GM18951 (cell line): ENCODE results near the gene FYCO1.

Experiments used
- POLR2A ChIP-seq: IDR thresholded peaks from 4 replicates; pipeline ENCODE4 v1.6.1; 2011; ENCODE audit warnings: mild to moderate bottlenecking; ENCODE audit not compliant: insufficient read length, insufficient read depth; ENCODE audit errors: extremely low read depth
- in situ Hi-C: fragments of 300-500 bp; cut with MboI; formaldehyde crosslinking; loops from one replicate; pipeline ENCODE4 v1.12.0; 2022; ENCODE audit warnings: low sequenced_read_pairs, mixed read lengths, inconsistent platforms; ENCODE audit not compliant: unreplicated experiment

The FYCO1 gene

GRCh38 chr3:45947361-45947760 is 48.3 kb downstream of the FYCO1 start:
- in situ Hi-C loops = loop anchor here (5.0 to 25.0 kb wide), 4 partner anchors 140 to 435 kb away; partner anchors contain the start of genes CCR1 and CCR5

GRCh38 chr3:45946875-45947274 is 48.7 kb downstream of the FYCO1 start:
- in situ Hi-C loops = loop anchor here (5.0 to 25.0 kb wide), 4 partner anchors 140 to 435 kb away; partner anchors contain the start of genes CCR1 and CCR5
- TF ChIP-seq POLR2A = no peak

More at GRCh38 chr3:45947361-45947760, 48.3 kb downstream of the FYCO1 start:
- no peak for TF ChIP-seq POLR2A

- in situ Hi-C loops = loop anchor here (5.0 to 25.0 kb wide), 4 partner anchors 141 to 434 kb away; partner anchors contain the start of genes CCR1 and CCR5
- no peak for TF ChIP-seq POLR2A
Measured at GRCh38 chr3:45946307-45946706, 49.3 kb downstream of the FYCO1 start.

DNA sequence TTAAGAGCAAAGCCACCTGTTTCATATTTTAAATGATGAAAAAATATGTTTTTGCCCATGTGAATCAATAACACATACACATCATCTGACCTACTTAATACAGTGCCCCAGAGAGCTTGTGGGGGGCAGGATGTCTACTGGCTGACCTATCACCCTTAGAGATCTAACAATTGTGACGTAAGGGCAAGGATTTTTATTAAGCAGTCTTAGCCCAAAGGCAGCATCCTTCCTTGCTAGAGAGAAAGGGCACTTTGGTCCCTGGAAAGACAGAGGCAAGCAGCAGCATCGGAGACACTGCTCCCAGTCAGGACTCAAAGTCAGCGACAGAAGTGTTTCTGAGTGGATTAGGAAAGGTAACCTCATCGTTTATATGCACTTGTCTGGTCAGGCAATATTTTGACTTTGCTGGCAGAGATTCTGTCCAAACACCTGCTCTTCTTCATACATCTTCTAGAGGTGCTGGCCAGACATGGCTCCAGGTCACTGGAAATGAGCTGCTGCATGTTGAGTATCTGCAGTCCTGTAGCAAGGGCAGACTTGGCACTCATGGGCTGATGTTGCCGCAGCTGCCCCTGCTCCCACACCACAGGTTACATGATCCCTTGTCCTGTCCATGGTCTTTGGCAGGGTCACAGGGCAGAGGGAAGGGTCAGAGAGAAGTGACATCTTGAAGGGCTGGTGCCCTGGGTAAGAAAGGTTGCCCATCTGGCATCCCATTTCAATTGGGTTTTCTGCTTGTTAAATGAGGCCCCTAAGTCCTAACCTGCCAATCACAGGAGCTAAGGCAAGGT is 50.6 kb downstream of the FYCO1 start:
- in situ Hi-C loops = loop anchor here (5.0 to 25.0 kb wide), 5 partner anchors 122 to 433 kb away; partner anchors contain the start of genes CCR1 and CCR5
- TF ChIP-seq POLR2A = no peak

DNA sequence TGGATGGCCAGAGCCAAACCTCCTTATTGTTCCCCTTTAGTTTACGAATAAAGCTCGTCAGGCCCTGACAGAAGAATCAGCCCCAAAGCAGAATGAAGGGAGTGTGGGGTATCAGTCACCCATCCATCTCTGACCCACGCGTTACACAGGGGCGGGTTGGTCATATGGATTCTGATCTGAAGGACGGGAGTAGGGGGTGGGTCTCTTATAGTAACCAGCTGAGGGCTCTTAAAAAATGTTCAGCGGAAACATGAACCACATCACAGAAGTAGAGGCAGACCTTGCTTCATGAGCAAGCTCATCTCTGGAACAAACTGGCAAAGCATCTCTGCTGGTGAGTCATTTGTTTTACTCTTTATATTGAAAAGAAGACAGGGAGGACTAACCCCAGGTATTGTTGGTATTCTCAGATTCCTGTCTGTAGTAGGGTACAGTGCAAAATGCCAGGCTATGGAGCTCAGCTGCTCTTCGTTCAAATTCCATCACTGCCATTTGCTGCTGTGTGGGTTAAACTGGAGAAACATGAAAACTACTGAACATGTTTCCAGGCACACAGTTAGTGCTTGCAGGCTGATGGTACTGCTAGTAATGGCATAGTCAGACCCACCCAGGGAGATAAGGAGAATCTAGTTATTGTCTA is 52.3 kb downstream of the FYCO1 start, which contains the start of gene CXCR6:
Gene CXCR6 (plus strand): TSS at position 258 of the 640 bp plus-strand sequence. CDS start 3,018 bp downstream, outside the sequence.
- in situ Hi-C loops = loop anchor here (5.0 to 25.0 kb wide), 4 partner anchors 124 to 431 kb away; partner anchors contain the start of genes CCR1 and CCR5
- no peak for TF ChIP-seq POLR2A

GRCh38 chr3:45942051-45942825 is 53.4 kb downstream of the FYCO1 start:
- TF ChIP-seq POLR2A = no peak
- in situ Hi-C loops = loop anchor here (5.0 to 25.0 kb wide), 4 partner anchors 125 to 433 kb away; partner anchors contain the start of genes CCR1 and CCR5

GRCh38 chr3:45940781-45941365 is 54.8 kb downstream of the FYCO1 start:
- TF ChIP-seq POLR2A = no peak
- in situ Hi-C loops = loop anchor here (5.0 to 25.0 kb wide), 4 partner anchors 126 to 434 kb away; partner anchors contain the start of genes CCR1 and CCR5

GRCh38 chr3:45940004-45940780 is 55.4 kb downstream of the FYCO1 start:
- no peak for TF ChIP-seq POLR2A
- in situ Hi-C loops = loop anchor here (5.0 to 25.0 kb wide), 4 partner anchors 127 to 435 kb away; partner anchors contain the start of genes CCR1 and CCR5

- in situ Hi-C loops = loop anchor here (25.0 kb wide), 2 partner anchors 273 to 427 kb away; partner anchors contain the start of gene CCR1
Measured at GRCh38 chr3:45939341-45939771, 56.3 kb downstream of the FYCO1 start.

GRCh38 chr3:45938864-45939263 is 56.8 kb downstream of the FYCO1 start:
- in situ Hi-C loops = loop anchor here (25.0 kb wide), 2 partner anchors 273 to 427 kb away; partner anchors contain the start of gene CCR1
- TF ChIP-seq POLR2A = no peak

More at GRCh38 chr3:45939341-45939771, 56.3 kb downstream of the FYCO1 start:
- TF ChIP-seq POLR2A = no peak

DNA sequence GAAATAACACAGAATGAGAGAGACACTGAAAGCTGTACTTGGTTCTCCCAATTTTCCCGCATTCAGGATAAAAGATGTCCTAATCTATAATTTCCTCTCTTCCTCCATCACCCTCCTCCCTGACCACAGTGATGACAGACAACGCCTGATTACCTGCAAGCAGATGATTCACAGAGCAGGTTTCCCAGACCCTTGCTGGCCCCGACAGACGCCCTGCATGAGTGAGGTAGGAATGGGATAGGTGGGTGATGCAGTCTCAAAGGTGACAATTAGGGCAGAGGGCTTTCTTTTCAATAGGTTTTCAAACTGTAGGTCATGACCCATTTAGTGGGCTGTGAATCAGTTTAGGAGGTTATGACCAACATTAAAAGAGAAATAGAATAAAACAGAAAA is 57.6 kb downstream of the FYCO1 start:
- no peak for TF ChIP-seq POLR2A
- in situ Hi-C loops = loop anchor here (25.0 kb wide), 2 partner anchors 274 to 426 kb away; partner anchors contain the start of gene CCR1
